Testis (tissue), 3 donors: ENCODE data around the gene BNC2. TPM values are rescaled to one million over a fixed set of nuclear protein-coding genes. Genes with fewer than 3 reads are reported as not detected.

ENCODE experiments used
- DNase-seq: peaks from one replicate; pipeline ENCODE4 v3.0.0-alpha.2; 2019
- H3K27ac ChIP-seq, 2 donors: fragments of 200-600 bp; sonication (generic); one replicate each; pipeline ENCODE4 v1.5.1; 2019
- H3K27me3 ChIP-seq: fragments of 200-600 bp; sonication (generic); one replicate; pipeline ENCODE4 v1.5.1; 2019
- H3K36me3 ChIP-seq: fragments of 200-600 bp; sonication (generic); one replicate; pipeline ENCODE4 v1.5.1; 2017; ENCODE audit warnings: low read depth; ENCODE audit errors: missing control alignments
- H3K4me1 ChIP-seq: fragments of 200-600 bp; sonication (generic); one replicate; pipeline ENCODE4 v1.5.1; 2019
- H3K4me3 ChIP-seq, 2 donors: fragments of 200-600 bp; sonication (generic); one replicate each; pipeline ENCODE4 v1.5.1; 2017 to 2019
- H3K9me3 ChIP-seq: fragments of 200-600 bp; sonication (generic); one replicate; pipeline ENCODE4 v1.5.1; 2017
- POLR2A ChIP-seq: fragments of 450-650 bp; IDR thresholded peaks from one replicate; pipeline ENCODE4 v1.6.1; 2017; ENCODE audit warnings: antibody characterized with exemption, mild to moderate bottlenecking, moderate library complexity
- WGBS, 2 donors: methylation state at CpG; one replicate each; pipeline ENCODE4 v1.1.5; 2018; 5-methylcytosine and 5-hydroxymethylcytosine counted together
- intact Hi-C: fragments of 100-400 bp; cut with DNase I; formaldehyde crosslinking; loops from one replicate; pipeline ENCODE4 v1.15.1; 2023; ENCODE audit warnings: low total_unique reads
- polyA plus RNA-seq: library from polyadenylated mRNA; stranded (reverse); fragments of 350-450 nt; fragmentation: Illumina TruSeq; extraction: RNeasy Lipid Tissue Mini Kit (QIAGEN cat#74804); gene quantifications from one replicate; pipeline ENCODE4 v1.2.3, GENCODE V29; 2014; ENCODE audit warnings: low read depth, low replicate concordance; ENCODE audit not compliant: insufficient read depth
- total RNA-seq, 2 donors: library from RNA; depleted of rRNA; stranded (reverse); fragments of >200 nt; gene quantifications; one replicate each; pipeline ENCODE4 v1.2.3, GENCODE V29; 2016
- TF ChIP-seq, protein P1 (sequence below), 3 experiments: fragments of 450-650 bp in 2 of 3; fragments of 200-600 bp in 1 of 3; sonication (generic) in 1 of 3; IDR thresholded peaks; one replicate each; pipeline ENCODE4 v1.5.1; 2016 to 2019; ENCODE audit warnings: antibody characterized with exemption in 3 of 3, mild to moderate bottlenecking in 2 of 3, moderate library complexity in 1 of 3

Gene BNC2
- total and polyA plus RNA-seq, 3 donors from 2014 or later, result 14.6 to 35.2 (median 32.0) TPM

DNA sequence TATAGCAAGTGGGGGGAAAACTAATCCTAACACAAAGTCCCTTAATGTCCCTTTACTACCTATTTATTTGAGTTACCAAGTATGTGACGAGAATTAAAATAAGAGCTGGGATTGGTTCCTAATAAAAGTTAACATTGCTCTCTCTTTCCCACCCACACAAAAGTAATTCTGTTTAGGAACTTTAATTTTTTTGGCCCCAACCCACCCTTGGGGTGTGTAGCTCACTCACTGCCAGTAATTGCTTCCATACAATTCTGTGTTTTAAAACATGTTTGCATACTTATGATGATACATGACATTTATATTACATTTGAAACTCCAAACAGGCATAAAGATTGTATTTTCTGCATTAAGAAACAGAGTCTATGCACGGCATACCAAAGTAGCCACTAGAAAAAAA lies 106.5 kb downstream of the BNC2 start:
- no peaks in the 10 kb centered on the region for H3K4me1 ChIP-seq
- intact Hi-C loops, result no loop called here

DNA sequence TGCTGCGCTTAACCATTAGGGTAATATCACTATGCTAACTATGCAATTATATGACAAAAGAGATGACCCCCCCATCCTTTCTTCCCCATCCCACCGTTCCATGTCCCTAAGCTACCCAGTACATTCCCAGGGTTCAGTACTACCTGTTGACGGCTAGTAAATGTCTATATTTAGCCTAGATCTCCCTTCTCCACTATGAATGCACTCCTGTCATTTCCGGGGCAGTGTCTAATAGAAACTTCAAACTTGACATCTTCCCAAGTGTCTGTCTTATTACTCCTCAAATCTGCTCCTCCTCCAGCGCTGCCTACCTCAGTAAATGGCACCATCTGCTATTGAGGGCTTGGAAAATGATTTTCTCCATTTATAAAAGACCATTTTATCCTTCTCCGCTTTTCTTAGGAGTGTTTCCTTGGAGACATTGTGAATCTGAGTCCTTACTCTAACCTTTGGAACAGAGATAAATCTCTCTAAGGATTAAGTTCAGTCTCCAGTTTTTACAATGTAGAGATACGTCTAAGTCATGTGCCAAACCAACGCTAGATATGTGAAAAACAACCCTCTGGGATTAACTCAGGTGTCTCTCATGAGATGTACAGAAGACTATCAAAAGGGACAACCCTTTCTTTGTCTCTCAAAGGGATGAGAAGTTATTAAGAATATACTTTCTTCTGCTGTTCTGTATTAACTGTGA lies 114.9 kb downstream of the BNC2 start:
- no peak for DNase-seq
- 87 to 90% methylated on average over 8 of the region's 8 CpGs for WGBS, 2 donors
- H3K9me3 ChIP-seq, result no peaks in the 10 kb centered on the region
- no peaks in the 10 kb centered on the region for H3K27me3 ChIP-seq
- no peak overlapping the region for H3K4me3 ChIP-seq
- no peak overlapping the region for H3K27ac ChIP-seq
- TF ChIP-seq POLR2A, result no peak
- TF ChIP-seq, protein P1, sequence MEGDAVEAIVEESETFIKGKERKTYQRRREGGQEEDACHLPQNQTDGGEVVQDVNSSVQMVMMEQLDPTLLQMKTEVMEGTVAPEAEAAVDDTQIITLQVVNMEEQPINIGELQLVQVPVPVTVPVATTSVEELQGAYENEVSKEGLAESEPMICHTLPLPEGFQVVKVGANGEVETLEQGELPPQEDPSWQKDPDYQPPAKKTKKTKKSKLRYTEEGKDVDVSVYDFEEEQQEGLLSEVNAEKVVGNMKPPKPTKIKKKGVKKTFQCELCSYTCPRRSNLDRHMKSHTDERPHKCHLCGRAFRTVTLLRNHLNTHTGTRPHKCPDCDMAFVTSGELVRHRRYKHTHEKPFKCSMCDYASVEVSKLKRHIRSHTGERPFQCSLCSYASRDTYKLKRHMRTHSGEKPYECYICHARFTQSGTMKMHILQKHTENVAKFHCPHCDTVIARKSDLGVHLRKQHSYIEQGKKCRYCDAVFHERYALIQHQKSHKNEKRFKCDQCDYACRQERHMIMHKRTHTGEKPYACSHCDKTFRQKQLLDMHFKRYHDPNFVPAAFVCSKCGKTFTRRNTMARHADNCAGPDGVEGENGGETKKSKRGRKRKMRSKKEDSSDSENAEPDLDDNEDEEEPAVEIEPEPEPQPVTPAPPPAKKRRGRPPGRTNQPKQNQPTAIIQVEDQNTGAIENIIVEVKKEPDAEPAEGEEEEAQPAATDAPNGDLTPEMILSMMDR (IDR thresholded peaks at IDR 0.05), result no peak
- H3K4me1 ChIP-seq, result no peaks in the 10 kb centered on the region
- intact Hi-C loops, result no loop called here
- H3K36me3 ChIP-seq, result no peaks in the 10 kb centered on the region

More for the DNA sequence above, 106.5 kb downstream of the BNC2 start:
- no peaks in the 10 kb centered on the region for H3K27me3 ChIP-seq
- no peaks in the 10 kb centered on the region for H3K36me3 ChIP-seq
- WGBS, 2 donors, result 83 to 85% methylated on average over 2 of the region's 2 CpGs
- DNase-seq, result no peak
- H3K4me3 ChIP-seq, result no peak overlapping the region
- no peak for TF ChIP-seq POLR2A
- TF ChIP-seq, protein P1 (IDR thresholded peaks at IDR 0.05), result no peak
- no peaks in the 10 kb centered on the region for H3K9me3 ChIP-seq
- H3K27ac ChIP-seq, result no peak overlapping the region

- no peak for DNase-seq
- WGBS, 2 donors, result 98% methylated on average over 4 of the region's 4 CpGs
- Histone ChIP-seq H3K27me3 (no peaks in the 10 kb centered on the region), H3K36me3 (no peaks in the 10 kb centered on the region), H3K27ac (no peak overlapping the region), H3K9me3 (no peaks in the 10 kb centered on the region), H3K4me3 (no peak overlapping the region), H3K4me1 (no peaks in the 10 kb centered on the region)
- intact Hi-C loops, result no loop called here
- TF ChIP-seq POLR2A, result no peak
- TF ChIP-seq, protein P1 (IDR thresholded peaks at IDR 0.05), result no peak
These were observed 115.8 kb downstream of the BNC2 start for GRCh38 chr9:16754662-16755061.

GRCh38 chr9:16753256-16753655 lies 117.2 kb downstream of the BNC2 start:
- TF ChIP-seq, protein P1 (IDR thresholded peaks at IDR 0.05), result no peak
- TF ChIP-seq POLR2A, result no peak
- DNase-seq, result no peak
- Histone ChIP-seq H3K27ac (no peak overlapping the region), H3K4me1 (no peaks in the 10 kb centered on the region), H3K27me3 (no peaks in the 10 kb centered on the region), H3K9me3 (no peaks in the 10 kb centered on the region), H3K4me3 (no peak overlapping the region), H3K36me3 (no peaks in the 10 kb centered on the region)
- intact Hi-C loops, result no loop called here
- 72% methylated on average over 2 of the region's 2 CpGs for WGBS, 2 donors

DNA sequence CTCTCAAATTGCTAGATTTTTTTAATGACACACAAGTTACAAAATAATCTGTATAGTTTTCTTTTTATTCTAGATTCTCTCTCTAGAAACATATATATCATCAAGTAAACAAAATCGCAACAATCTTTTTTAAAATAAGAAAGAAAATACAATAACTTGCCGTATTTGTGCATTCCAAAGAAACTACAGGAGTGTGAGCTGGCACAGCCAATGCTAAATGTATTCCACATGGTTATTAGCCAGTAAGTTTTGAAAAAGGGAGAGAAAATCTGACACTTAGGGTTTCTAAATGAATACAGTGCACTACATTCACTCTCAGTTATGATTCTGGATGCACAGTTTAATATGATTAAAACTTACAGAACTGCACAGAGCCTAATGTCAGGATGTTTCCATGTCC lies 117.9 kb downstream of the BNC2 start:
- Histone ChIP-seq H3K36me3 (no peaks in the 10 kb centered on the region), H3K27ac (no peak overlapping the region), H3K9me3 (no peaks in the 10 kb centered on the region), H3K4me3 (no peak overlapping the region), H3K4me1 (no peaks in the 10 kb centered on the region), H3K27me3 (no peaks in the 10 kb centered on the region)
- no peak for TF ChIP-seq POLR2A
- TF ChIP-seq, protein P1 (IDR thresholded peaks at IDR 0.05), result no peak
- WGBS, 2 donors, result 52 to 60% methylated on average over 2 of the region's 2 CpGs
- intact Hi-C loops, result no loop called here
- DNase-seq, result no peak
